ENCODE measurements around the gene SSU72. TPM values are rescaled to one million over a fixed set of nuclear protein-coding genes. Genes with fewer than 3 reads are reported as not detected.

The SSU72 gene
- total RNA-seq, 1 experiment from 2014 or later, result 179 TPM

GRCh38 chr1:1594602-1595260 lies 20.1 kb upstream of the SSU72 start:
- Mint-ChIP-seq H3K4me3 (no peak overlapping the region), H3K36me3 (ENCODE audit: insufficient read depth in 1 of 3, low read depth in 3 of 3) (no peaks in the 10 kb centered on the region), H3K9me3 (no peaks in the 10 kb centered on the region; a peak in 1 of 5 replicates), H3K4me1 (peaks cover 4 to 10% of the 10 kb centered on the region in 2 experiments), H3K27me3 (ENCODE audit: low read depth) (peaks cover 33% of the 10 kb centered on the region), H3K27ac (no peak overlapping the region)
- no peak overlapping the region for H3K4ac ChIP-seq (ENCODE audit: low read depth, low read length)
- H3T11ph ChIP-seq (ENCODE audit: low read length), result no peak overlapping the region
- no peak overlapping the region for H3K27ac ChIP-seq (ENCODE audit: insufficient read length, low read depth, low read length)
- no peak overlapping the region for H2BK12ac ChIP-seq (ENCODE audit: insufficient read length, low read depth, low read length)
- no peaks in the 10 kb centered on the region for H3K9me3 ChIP-seq (ENCODE audit: control insufficient read depth, low read depth, low read length)
- H4K20me1 ChIP-seq (ENCODE audit: control insufficient read depth, insufficient read depth, insufficient read length), result no peaks in the 10 kb centered on the region
- H3K27me3 ChIP-seq (ENCODE audit: insufficient read depth, low read length), result no peaks in the 10 kb centered on the region; the same call in 1 of the 2 replicates
- no peak overlapping the region for H2BK120ac ChIP-seq (ENCODE audit: low read depth, low read length, poor library complexity, severe bottlenecking)
- H2BK5ac ChIP-seq (ENCODE audit: insufficient read length, low read length), result no peak overlapping the region
- H3K23me2 ChIP-seq (ENCODE audit: insufficient read length, low read depth, low read length, poor library complexity, severe bottlenecking), result peaks cover 4% of the 10 kb centered on the region
- no peaks in the 10 kb centered on the region for H3K79me2 ChIP-seq (ENCODE audit: insufficient read depth, low read length)
- H4K91ac ChIP-seq (ENCODE audit: insufficient read length, low read depth, low read length), result no peak overlapping the region
- no peak overlapping the region for H2AFZ ChIP-seq (ENCODE audit: low read length)
- no peak overlapping the region for H3K23ac ChIP-seq (ENCODE audit: insufficient read length, low read depth, low read length)
- DNase-seq, result no peak
- no peak overlapping the region for H3K56ac ChIP-seq (ENCODE audit: insufficient read length, low read depth, low read length)
- TF ChIP-seq, protein P1, sequence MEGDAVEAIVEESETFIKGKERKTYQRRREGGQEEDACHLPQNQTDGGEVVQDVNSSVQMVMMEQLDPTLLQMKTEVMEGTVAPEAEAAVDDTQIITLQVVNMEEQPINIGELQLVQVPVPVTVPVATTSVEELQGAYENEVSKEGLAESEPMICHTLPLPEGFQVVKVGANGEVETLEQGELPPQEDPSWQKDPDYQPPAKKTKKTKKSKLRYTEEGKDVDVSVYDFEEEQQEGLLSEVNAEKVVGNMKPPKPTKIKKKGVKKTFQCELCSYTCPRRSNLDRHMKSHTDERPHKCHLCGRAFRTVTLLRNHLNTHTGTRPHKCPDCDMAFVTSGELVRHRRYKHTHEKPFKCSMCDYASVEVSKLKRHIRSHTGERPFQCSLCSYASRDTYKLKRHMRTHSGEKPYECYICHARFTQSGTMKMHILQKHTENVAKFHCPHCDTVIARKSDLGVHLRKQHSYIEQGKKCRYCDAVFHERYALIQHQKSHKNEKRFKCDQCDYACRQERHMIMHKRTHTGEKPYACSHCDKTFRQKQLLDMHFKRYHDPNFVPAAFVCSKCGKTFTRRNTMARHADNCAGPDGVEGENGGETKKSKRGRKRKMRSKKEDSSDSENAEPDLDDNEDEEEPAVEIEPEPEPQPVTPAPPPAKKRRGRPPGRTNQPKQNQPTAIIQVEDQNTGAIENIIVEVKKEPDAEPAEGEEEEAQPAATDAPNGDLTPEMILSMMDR (conservative IDR thresholded peaks at IDR 0.05), result no peak
- no peak overlapping the region for H3K4me2 ChIP-seq (ENCODE audit: insufficient read depth, insufficient read length, low read length)
- no peak overlapping the region for H3K14ac ChIP-seq (ENCODE audit: insufficient read depth, low read length)
- H3K18ac ChIP-seq (ENCODE audit: insufficient read length, low read depth, low read length), result no peak overlapping the region
- no peak overlapping the region for H4K5ac ChIP-seq (ENCODE audit: insufficient read length, low read depth, low read length)
- H3K9ac ChIP-seq (ENCODE audit: extremely low read depth, insufficient read length, low read length), result no peak overlapping the region
- no peaks in the 10 kb centered on the region for H3K4me1 ChIP-seq (ENCODE audit: insufficient read depth, low read length)
- H3K79me1 ChIP-seq (ENCODE audit: insufficient read depth, low read depth, low read length, poor library complexity, severe bottlenecking), result no peaks in the 10 kb centered on the region
- H2BK15ac ChIP-seq (ENCODE audit: low read depth, low read length), result no peak overlapping the region
- no peak overlapping the region for H2BK20ac ChIP-seq (ENCODE audit: low read depth, low read length, poor library complexity, severe bottlenecking)
- WGBS (ENCODE audit: extremely low coverage, insufficient read length, low lambda C conversion rate), result no CpG with 5 or more reads among the region's 10 CpGs
- H2AK5ac ChIP-seq (ENCODE audit: insufficient read length, low read length), result no peak overlapping the region
- H4K8ac ChIP-seq (replicated peaks; ENCODE audit: insufficient read length, low read depth, low read length), result no peak overlapping the region
